H1 (cell line): ENCODE data around the gene CGB5. TPM values are rescaled to one million over a fixed set of nuclear protein-coding genes. Genes with fewer than 3 reads are reported as not detected.

Experiments used
- CTCF ChIA-PET: fragments of 300-600 bp; sonication (Branson Sonifier 250); formaldehyde crosslinking; loops from one replicate; lab custom pipeline; 2021; ENCODE audit not compliant: partially characterized antibody; lab: Charles Lee
- POLR2A ChIA-PET: fragments of 300-600 bp; sonication (Branson Sonifier 250); formaldehyde crosslinking; loops from one replicate; lab custom pipeline; 2021; ENCODE audit warnings: inconsistent platforms; ENCODE audit not compliant: partially characterized antibody; lab: Charles Lee
- DNase-seq, 2 experiments: peaks; one replicate each; pipeline versions ENCODE4 v3.0.0 to v3.0.0-alpha.2; 2010 to 2022; ENCODE audit warnings: low spot score in 2 of 2, low read depth in 1 of 2, mixed read lengths in 1 of 2
- FAIRE-seq: peaks from 2 replicates; lab custom pipeline; 2011; peaks lifted over from hg19 to GRCh38; lab: Jason Lieb, UNC
- H2AFZ ChIP-seq: 2 replicates; pipeline ENCODE4 v1.8.1; 2012; ENCODE audit warnings: low read length, inconsistent platforms
- H2AK5ac ChIP-seq: 2 replicates; pipeline ENCODE4 v1.6.1; 2013; ENCODE audit warnings: low read depth, low read length
- H2BK120ac ChIP-seq: replicated peaks from 2 replicates; pipeline ENCODE3; 2013; ENCODE audit warnings: low read depth, low read length, inconsistent platforms
- H2BK12ac ChIP-seq: 2 replicates; pipeline ENCODE4 v1.6.1; 2013; ENCODE audit warnings: low read depth, low read length
- H2BK15ac ChIP-seq: 2 replicates; pipeline ENCODE4 v1.6.1; 2013; ENCODE audit warnings: low read length
- H2BK20ac ChIP-seq: 2 replicates; pipeline ENCODE4 v1.6.1; 2013; ENCODE audit warnings: low read length
- H2BK5ac ChIP-seq: 2 replicates; pipeline ENCODE4 v1.6.1; 2013; ENCODE audit warnings: low read depth, low read length
- H3K14ac ChIP-seq: 2 replicates; pipeline ENCODE4 v1.6.1; 2013; ENCODE audit warnings: inconsistent platforms; ENCODE audit not compliant: insufficient read length
- H3K18ac ChIP-seq: 2 replicates; pipeline ENCODE4 v1.6.1; 2013; ENCODE audit warnings: low read length; ENCODE audit errors: extremely low read depth
- H3K23ac ChIP-seq: 2 replicates; pipeline ENCODE4 v1.6.1; 2013; ENCODE audit warnings: inconsistent platforms; ENCODE audit not compliant: insufficient read length
- H3K23me2 ChIP-seq: 2 replicates; pipeline ENCODE4 v1.6.1; 2013; ENCODE audit warnings: low read depth, low read length
- H3K27ac ChIP-seq: 2 replicates; pipeline ENCODE4 v1.6.1; 2011; ENCODE audit warnings: low read depth, low read length, inconsistent platforms
- H3K27me3 ChIP-seq, 4 experiments: replicated peaks in 1 of 4; 1 replicate in 1 of 4; 2 replicates in 3 of 4; pipeline versions ENCODE4 v1.6.1 to v1.8.1; 2011 to 2013; ENCODE audit warnings: low read length in 3 of 4, mild to moderate bottlenecking in 3 of 4, inconsistent platforms in 2 of 4, mixed read lengths in 2 of 4, moderate library complexity in 1 of 4; ENCODE audit not compliant: control insufficient read depth in 3 of 4, insufficient read depth in 3 of 4; ENCODE audit errors: extremely low read depth in 1 of 4
- H3K36me3 ChIP-seq, 4 experiments: 2 replicates each; pipeline versions ENCODE4 v1.6.1 to v1.8.1; 2011 to 2013; ENCODE audit warnings: mild to moderate bottlenecking in 4 of 4, low read length in 3 of 4, moderate library complexity in 2 of 4, control low read depth in 1 of 4, inconsistent platforms in 1 of 4; ENCODE audit not compliant: insufficient read depth in 4 of 4, control insufficient read depth in 2 of 4
- H3K4ac ChIP-seq: replicated peaks from 2 replicates; pipeline ENCODE3; 2013; ENCODE audit warnings: low read length, low read depth, mixed read lengths, inconsistent platforms; ENCODE audit not compliant: insufficient read length
- H3K4me1 ChIP-seq, 4 experiments: replicated peaks in 1 of 4; 1 replicate in 1 of 4; 2 replicates in 3 of 4; pipeline versions ENCODE4 v1.6.1 to v1.8.1; 2011 to 2013; ENCODE audit warnings: low read length in 3 of 4, inconsistent platforms in 2 of 4, mixed read lengths in 1 of 4; ENCODE audit not compliant: insufficient read depth in 4 of 4, control insufficient read depth in 3 of 4
- H3K4me2 ChIP-seq, 2 experiments: 2 replicates each; pipeline versions ENCODE4 v1.6.1 to v1.8.1; 2011 to 2013; ENCODE audit warnings: low read depth in 2 of 2, low read length in 2 of 2, control low read depth in 1 of 2, inconsistent platforms in 1 of 2, mild to moderate bottlenecking in 1 of 2; ENCODE audit not compliant: insufficient read depth in 1 of 2
- H3K4me3 ChIP-seq, 4 experiments: fragments of 200-600, 300-600 bp in 1 of 4; sonication (generic), shearing (Covaris generic), sonication (Bioruptor Twin) in 1 of 4; 2 replicates each; pipeline versions ENCODE4 v1.5.1 to v1.8.1; 2011 to 2016; ENCODE audit warnings: low read length in 4 of 4, low read depth in 3 of 4, control low read depth in 2 of 4, inconsistent platforms in 2 of 4, mild to moderate bottlenecking in 2 of 4, mixed read lengths in 1 of 4, moderate library complexity in 1 of 4; ENCODE audit not compliant: insufficient read depth in 2 of 4; ENCODE audit errors: extremely low read depth in 1 of 4
- H3K56ac ChIP-seq: replicated peaks from 2 replicates; pipeline ENCODE3; 2013; ENCODE audit warnings: low read depth, mild to moderate bottlenecking, mixed read lengths, low read length, inconsistent platforms; ENCODE audit not compliant: insufficient read length
- H3K79me1 ChIP-seq: 2 replicates; pipeline ENCODE4 v1.6.1; 2013; ENCODE audit warnings: low read depth, low read length, control low read depth
- H3K79me2 ChIP-seq, 2 experiments: 2 replicates each; pipeline versions ENCODE4 v1.6.1 to v1.8.1; 2012 to 2013; ENCODE audit warnings: low read length in 2 of 2, mild to moderate bottlenecking in 2 of 2, inconsistent platforms in 1 of 2; ENCODE audit not compliant: insufficient read depth in 2 of 2, control insufficient read depth in 1 of 2
- H3K9ac ChIP-seq, 4 experiments: replicated peaks in 1 of 4; 1 replicate in 1 of 4; 2 replicates in 3 of 4; pipeline versions ENCODE4 v1.6.1 to v1.8.1; 2011 to 2013; ENCODE audit warnings: low read depth in 3 of 4, low read length in 3 of 4, control low read depth in 2 of 4, mild to moderate bottlenecking in 2 of 4, moderate library complexity in 2 of 4, inconsistent platforms in 1 of 4; ENCODE audit errors: extremely low read depth in 1 of 4
- H3K9me3 ChIP-seq, 2 experiments: 2 replicates each; pipeline versions ENCODE4 v1.6.1 to v1.8.1; 2012 to 2013; ENCODE audit warnings: mild to moderate bottlenecking in 2 of 2, moderate library complexity in 2 of 2, control low read depth in 1 of 2, inconsistent platforms in 1 of 2, low read depth in 1 of 2, low read length in 1 of 2, mixed read lengths in 1 of 2; ENCODE audit not compliant: insufficient read depth in 2 of 2
- H4K20me1 ChIP-seq, 2 experiments: replicated peaks in 1 of 2; 2 replicates each; pipeline versions ENCODE3 to v1.8.1; 2011 to 2013; ENCODE audit warnings: inconsistent platforms in 2 of 2, low read length in 2 of 2, mild to moderate bottlenecking in 1 of 2; ENCODE audit not compliant: insufficient read depth in 2 of 2, control insufficient read depth in 1 of 2
- H4K5ac ChIP-seq: 2 replicates; pipeline ENCODE4 v1.6.1; 2013; ENCODE audit warnings: low read length, low read depth, mixed read lengths, inconsistent platforms; ENCODE audit not compliant: insufficient read length
- H4K8ac ChIP-seq: 2 replicates; pipeline ENCODE4 v1.8.0; 2013; ENCODE audit warnings: mild to moderate bottlenecking, moderate library complexity, low read length, inconsistent platforms; ENCODE audit not compliant: insufficient read depth; ENCODE audit errors: extremely low read depth
- H4K91ac ChIP-seq: replicated peaks from 2 replicates; pipeline ENCODE3; 2013; ENCODE audit warnings: low read length, mixed read lengths, inconsistent platforms; ENCODE audit not compliant: insufficient read length
- ATF3 ChIP-seq: IDR thresholded peaks from 2 replicates; pipeline ENCODE4 v1.6.1; 2011; ENCODE audit warnings: low read depth, mild to moderate bottlenecking, low read length; ENCODE audit not compliant: insufficient read depth
- CEBPB ChIP-seq: IDR thresholded peaks from 2 replicates; pipeline ENCODE4 v1.6.1; 2012; ENCODE audit warnings: low read depth, low read length
- CTBP2 ChIP-seq: IDR thresholded peaks from 2 replicates; pipeline ENCODE4 v1.7.0; 2011; ENCODE audit warnings: borderline replicate concordance, mild to moderate bottlenecking, moderate library complexity, mixed read lengths, low read length; ENCODE audit not compliant: insufficient read depth, insufficient read length
- CTCF ChIP-seq, 3 experiments: IDR thresholded peaks; 1 replicate in 2 of 3; 2 replicates in 1 of 3; pipeline versions ENCODE4 v1.5.1 to v1.6.1; 2011; ENCODE audit warnings: low read length in 3 of 3, mild to moderate bottlenecking in 3 of 3, inconsistent platforms in 2 of 3, low read depth in 1 of 3, moderate library complexity in 1 of 3; ENCODE audit not compliant: insufficient read depth in 1 of 3; ENCODE audit errors: control extremely low read depth in 1 of 3
- HDAC2 ChIP-seq, 2 experiments: fragments of 300-600 bp in 1 of 2; sonication (generic) in 1 of 2; IDR thresholded peaks; 2 replicates each; pipeline ENCODE4 v1.6.1; 2011 to 2012; ENCODE audit warnings: low read depth in 2 of 2, low read length in 2 of 2, mild to moderate bottlenecking in 2 of 2, moderate library complexity in 2 of 2, borderline replicate concordance in 1 of 2, inconsistent platforms in 1 of 2
- POLR2A ChIP-seq, 2 experiments: IDR thresholded peaks; 1 replicate in 1 of 2; 2 replicates in 1 of 2; pipeline ENCODE4 v1.6.1; 2011; ENCODE audit warnings: low read depth in 2 of 2, low read length in 2 of 2, mild to moderate bottlenecking in 2 of 2; ENCODE audit errors: control extremely low read depth in 1 of 2
- POLR2AphosphoS5 ChIP-seq: IDR thresholded peaks from 2 replicates; pipeline ENCODE4 v1.6.1; 2011; ENCODE audit warnings: low read depth, low read length
- POU5F1 ChIP-seq: IDR thresholded peaks from 2 replicates; pipeline ENCODE4 v1.6.1; 2011; ENCODE audit warnings: low read depth, mild to moderate bottlenecking, low read length, moderate library complexity
- RBBP5 ChIP-seq: IDR thresholded peaks from 2 replicates; pipeline ENCODE4 v1.7.1; 2012; ENCODE audit warnings: low read depth, mild to moderate bottlenecking, inconsistent platforms, low read length, moderate library complexity, borderline replicate concordance
- YY1 ChIP-seq: IDR thresholded peaks from 2 replicates; pipeline ENCODE4 v1.6.1; 2011; ENCODE audit warnings: low read depth, mild to moderate bottlenecking, low read length
- WGBS, 2 experiments: shearing (Covaris generic) in 1 of 2; methylation state at CpG; one replicate each; pipeline versions ENCODE4 v1.1.6 to v1.1.7; 2013 to 2015; ENCODE audit warnings: low lambda C conversion rate in 2 of 2, mixed read lengths in 2 of 2, inconsistent platforms in 1 of 2, low coverage in 1 of 2, missing lambda C conversion rate in 1 of 2; ENCODE audit not compliant: insufficient replicate concordance in 2 of 2, insufficient coverage in 1 of 2, insufficient read length in 1 of 2; ENCODE audit errors: extremely low coverage in 1 of 2, missing lambda C conversion rate in 1 of 2; 5-methylcytosine and 5-hydroxymethylcytosine counted together
- polyA plus RNA-seq, 7 experiments: library from polyadenylated mRNA; depleted of rRNA in 3 of 7; stranded (reverse) in 5 of 7; unstranded in 2 of 7; fragments of >200 nt in 5 of 7; fragments of 200-250 nt in 2 of 7; gene quantifications; 1 replicate in 5 of 7; 2 replicates in 1 of 7; 4 replicates in 1 of 7; pipeline versions ENCODE4 v1.2.1 to v1.2.3, GENCODE V29; 2011 to 2013; ENCODE audit warnings: missing spikeins in 2 of 7, mixed read lengths in 2 of 7
- total RNA-seq: library from RNA; stranded (reverse); fragmentation: NEBNext Ultra II Directional; extraction: Animal tissue kit (Norgen Biotek cat#: 25700); gene quantifications from 2 replicates; pipeline ENCODE4 v1.2.1, GENCODE V29; 2021

Gene CGB5
- total and polyA plus RNA-seq, 2 of the 8 experiments (the other 6 are each of a cell fraction or from before 2014, with no cell fraction given) = 0.63 to 0.68 TPM

- H2BK5ac ChIP-seq = no peak overlapping the region
- H3K27ac ChIP-seq = no peak overlapping the region
- H3K9ac ChIP-seq = no peak overlapping the region
- H3K4ac ChIP-seq = no peak overlapping the region
- H4K91ac ChIP-seq = no peak overlapping the region
- no peak overlapping the region for H3K23ac ChIP-seq
- H2AK5ac ChIP-seq = 0 out of 2 replicates have a peak overlapping the region, but pooled peaks have one; percentile 28
- no peak overlapping the region for H3K14ac ChIP-seq
- H2BK120ac ChIP-seq = no peak overlapping the region
- peaks cover 8% of the 10 kb centered on the region for H3K23me2 ChIP-seq
- H3K36me3 ChIP-seq = peaks cover 0 to 4% (median 0%) of the 10 kb centered on the region in 4 experiments; a peak in 1 of 8 replicates
- no peak overlapping the region for H2BK20ac ChIP-seq
- H3K79me1 ChIP-seq = no peaks in the 10 kb centered on the region
- no peak for DNase-seq
- no peak overlapping the region for H2AFZ ChIP-seq
- H3K56ac ChIP-seq = no peak overlapping the region
- ChIA-PET CTCF (interaction anchor here (0.9 to 2.2 kb wide), 9 partner anchors 8 to 259 kb away, joined by 3 to 11 read pairs (median 4); partner anchors contain the start of gene CGB7), POLR2A (interaction anchor here (1.3 to 1.4 kb wide), 3 partner anchors 9 to 197 kb away, joined by 3 to 4 read pairs (median 3); partner anchors contain the start of gene PPP1R15A)
- H3K9me3 ChIP-seq = peaks cover 0 to 5% of the 10 kb centered on the region in 2 experiments; a peak in 1 of 4 replicates
- no peaks in the 10 kb centered on the region for H4K20me1 ChIP-seq
- H2BK15ac ChIP-seq = no peak overlapping the region
- FAIRE-seq = no peak
- H3K79me2 ChIP-seq = no peaks in the 10 kb centered on the region
- no peak overlapping the region for H3K4me3 ChIP-seq
- H4K8ac ChIP-seq = no peak overlapping the region
- WGBS, 2 experiments = 91% methylated on average over 9 of the region's 9 CpGs; no CpG with 5 or more reads in 1 of the 2 experiments
- H3K4me2 ChIP-seq = no peak overlapping the region
- H4K5ac ChIP-seq = no peak overlapping the region
- peaks cover 0 to 19% (median 16%) of the 10 kb centered on the region in 4 experiments; a peak in 6 of 7 replicates for H3K4me1 ChIP-seq
- no peak overlapping the region for H2BK12ac ChIP-seq
- no peak overlapping the region for H3K18ac ChIP-seq
- H3K27me3 ChIP-seq = peaks cover 26 to 80% (median 70%) of the 10 kb centered on the region in 4 experiments
- no peak for TF ChIP-seq RBBP5
- TF ChIP-seq YY1 = no peak
- no peak for TF ChIP-seq CTBP2
- TF ChIP-seq CEBPB = no peak
- TF ChIP-seq POLR2A (IDR thresholded peaks at IDR 0.05; ENCODE audit: control extremely low read depth in 1 of 2, low read depth in 2 of 2, low read length in 2 of 2) = no peak
- TF ChIP-seq POLR2AphosphoS5 = no peak
- no peak for TF ChIP-seq HDAC2 (IDR thresholded peaks at IDR 0.05; ENCODE audit: borderline replicate concordance in 1 of 2, low read depth in 2 of 2, low read length in 2 of 2)
- no peak for TF ChIP-seq ATF3
- no peak for TF ChIP-seq POU5F1
- TF ChIP-seq CTCF (IDR thresholded peaks at IDR 0.05; ENCODE audit: control extremely low read depth in 1 of 3, insufficient read depth in 1 of 3, low read depth in 1 of 3, low read length in 3 of 3) = no peak
Observed at GRCh38 chr19:49069026-49069425, 25.4 kb downstream of the CGB5 start.
